ENCODE data around the gene PKIG. TPM values are rescaled to one million over a fixed set of nuclear protein-coding genes. Genes with fewer than 3 reads are reported as not detected.

The PKIG gene
- total RNA-seq, 2 experiments from 2014 or later: 2.1 to 2.2 TPM

GRCh38 chr20:44609516-44610312, 27.3 kb downstream of the PKIG start:
- Mint-ChIP-seq H3K36me3 (ENCODE audit: low read depth) (peaks cover 9% of the 10 kb centered on the region), H3K9me3 (ENCODE audit: insufficient read depth) (no peaks in the 10 kb centered on the region), H3K4me1 (ENCODE audit: low read depth) (peaks cover 21% of the 10 kb centered on the region), H3K27ac (peak overlapping the region; percentile 92), H3K27me3 (ENCODE audit: low read depth) (no peaks in the 10 kb centered on the region), H3K4me3 (peak overlapping the region; percentile 22)
- ChIA-PET POLR2A (interaction anchor here (0.7 to 1.0 kb wide), 3 partner anchors 26 to 88 kb away, joined by 3 read pairs; partner anchors contain the start of gene SERINC3), CTCF (interaction anchor here (0.7 to 3.5 kb wide), 51 partner anchors 8 to 493 kb away, joined by 3 to 46 read pairs (median 4); partner anchors contain the start of genes PKIG, SERINC3 and TTPAL)
- ATAC-seq (peak; percentile 93), DNase-seq (peak; percentile 87)

- CTCF ChIA-PET: interaction anchor here (0.7 to 3.5 kb wide), 53 partner anchors 8 to 494 kb away, joined by 3 to 46 read pairs (median 4); partner anchors contain the start of genes PKIG, SERINC3 and TTPAL
- Mint-ChIP-seq H3K4me3 (peak overlapping the region; percentile 25), H3K27me3 (ENCODE audit: low read depth) (no peaks in the 10 kb centered on the region), H3K4me1 (ENCODE audit: low read depth) (peaks cover 29% of the 10 kb centered on the region), H3K9me3 (ENCODE audit: insufficient read depth) (no peaks in the 10 kb centered on the region), H3K36me3 (ENCODE audit: low read depth) (peaks cover 16% of the 10 kb centered on the region), H3K27ac (peak overlapping the region; percentile 92)
- peak; percentile 26 for DNase-seq
- POLR2A ChIA-PET: interaction anchor here (0.6 to 1.2 kb wide), 5 partner anchors 10 to 135 kb away, joined by 3 to 4 read pairs (median 3); partner anchors contain the start of genes SERINC3 and TTPAL
- peak; percentile 45 for ATAC-seq
Measured at GRCh38 chr20:44610313-44610962, 28.1 kb downstream of the PKIG start.

- ATAC-seq: no peak
- no peaks in the 10 kb centered on the region for H3K9me3 Mint-ChIP-seq (ENCODE audit: insufficient read depth)
- no peaks in the 10 kb centered on the region for H3K27me3 Mint-ChIP-seq (ENCODE audit: low read depth)
- peaks cover 24% of the 10 kb centered on the region for H3K36me3 Mint-ChIP-seq (ENCODE audit: low read depth)
- H3K4me1 Mint-ChIP-seq (ENCODE audit: low read depth): peaks cover 46% of the 10 kb centered on the region
- peak overlapping the region; percentile 63 for H3K27ac Mint-ChIP-seq
- DNase-seq: no peak
- POLR2A ChIA-PET: no interaction called here
- CTCF ChIA-PET: interaction anchor here (1.2 kb wide), 1 partner anchor 70 kb away, joined by 7 read pairs; no protein-coding TSS in a partner anchor
- H3K4me3 Mint-ChIP-seq: no peak overlapping the region
Measured at GRCh38 chr20:44613575-44613974, 31.2 kb downstream of the PKIG start.

- Mint-ChIP-seq H3K9me3 (ENCODE audit: insufficient read depth) (no peaks in the 10 kb centered on the region), H3K4me1 (ENCODE audit: low read depth) (peaks cover 56% of the 10 kb centered on the region), H3K4me3 (no peak overlapping the region), H3K27ac (peak overlapping the region; percentile 63), H3K27me3 (ENCODE audit: low read depth) (no peaks in the 10 kb centered on the region), H3K36me3 (ENCODE audit: low read depth) (peaks cover 30% of the 10 kb centered on the region)
- POLR2A ChIA-PET: no interaction called here
- ATAC-seq (no peak), DNase-seq (no peak)
- CTCF ChIA-PET: interaction anchor here (0.8 to 1.2 kb wide), 3 partner anchors 69 to 396 kb away, joined by 3 to 7 read pairs (median 3); no protein-coding TSS in a partner anchor
Measured at GRCh38 chr20:44614525-44614924, 32.1 kb downstream of the PKIG start.

- no peak overlapping the region for H3K4me3 Mint-ChIP-seq
- CTCF ChIA-PET: interaction anchor here (1.0 to 1.2 kb wide), 2 partner anchors 68 to 70 kb away, joined by 3 to 7 read pairs; no protein-coding TSS in a partner anchor
- DNase-seq: no peak
- H3K9me3 Mint-ChIP-seq (ENCODE audit: insufficient read depth): no peaks in the 10 kb centered on the region
- H3K27ac Mint-ChIP-seq: peak overlapping the region; percentile 63
- POLR2A ChIA-PET: no interaction called here
- H3K27me3 Mint-ChIP-seq (ENCODE audit: low read depth): no peaks in the 10 kb centered on the region
- H3K4me1 Mint-ChIP-seq (ENCODE audit: low read depth): peaks cover 54% of the 10 kb centered on the region
- H3K36me3 Mint-ChIP-seq (ENCODE audit: low read depth): peaks cover 38% of the 10 kb centered on the region
- ATAC-seq: no peak
Measured at GRCh38 chr20:44615169-44615791, 32.9 kb downstream of the PKIG start.

GRCh38 chr20:44615876-44616603, 33.7 kb downstream of the PKIG start:
- ATAC-seq: no peak
- Mint-ChIP-seq H3K9me3 (ENCODE audit: insufficient read depth) (no peaks in the 10 kb centered on the region), H3K27ac (peak overlapping the region; percentile 63), H3K4me1 (ENCODE audit: low read depth) (peaks cover 47% of the 10 kb centered on the region), H3K27me3 (ENCODE audit: low read depth) (no peaks in the 10 kb centered on the region), H3K36me3 (ENCODE audit: low read depth) (peaks cover 45% of the 10 kb centered on the region), H3K4me3 (no peak overlapping the region)
- DNase-seq: no peak
- CTCF ChIA-PET: interaction anchor here (1.0 kb wide), 1 partner anchor 67 kb away, joined by 3 read pairs; no protein-coding TSS in a partner anchor
- POLR2A ChIA-PET: no interaction called here

GRCh38 chr20:44616604-44616964, 34.2 kb downstream of the PKIG start:
- ATAC-seq (no peak), DNase-seq (no peak)
- Mint-ChIP-seq H3K27ac (peak overlapping the region; percentile 63), H3K4me3 (no peak overlapping the region), H3K27me3 (ENCODE audit: low read depth) (no peaks in the 10 kb centered on the region), H3K36me3 (ENCODE audit: low read depth) (peaks cover 51% of the 10 kb centered on the region), H3K4me1 (ENCODE audit: low read depth) (peaks cover 42% of the 10 kb centered on the region), H3K9me3 (ENCODE audit: insufficient read depth) (no peaks in the 10 kb centered on the region)
- POLR2A ChIA-PET: no interaction called here
- CTCF ChIA-PET: interaction anchor here (0.9 to 1.0 kb wide), 2 partner anchors 66 to 227 kb away, joined by 3 to 4 read pairs; no protein-coding TSS in a partner anchor

- peak overlapping the region; percentile 70 for H3K27ac Mint-ChIP-seq
- ATAC-seq: peak; percentile 41
- H3K4me1 Mint-ChIP-seq (ENCODE audit: low read depth): peaks cover 39% of the 10 kb centered on the region
- no peaks in the 10 kb centered on the region for H3K9me3 Mint-ChIP-seq (ENCODE audit: insufficient read depth)
- POLR2A ChIA-PET: interaction anchor here (1.0 kb wide), 1 partner anchor 32 kb away, joined by 4 read pairs; no protein-coding TSS in a partner anchor
- DNase-seq: no peak
- peaks cover 68% of the 10 kb centered on the region for H3K36me3 Mint-ChIP-seq (ENCODE audit: low read depth)
- CTCF ChIA-PET: interaction anchor here (1.0 to 2.1 kb wide), 6 partner anchors 9 to 230 kb away, joined by 3 to 11 read pairs (median 3); no protein-coding TSS in a partner anchor
- no peak overlapping the region for H3K4me3 Mint-ChIP-seq
- H3K27me3 Mint-ChIP-seq (ENCODE audit: low read depth): no peaks in the 10 kb centered on the region
Measured at GRCh38 chr20:44618318-44618731, 35.9 kb downstream of the PKIG start.

GRCh38 chr20:44619294-44619693, 36.9 kb downstream of the PKIG start:
- CTCF ChIA-PET: interaction anchor here (1.0 to 2.1 kb wide), 5 partner anchors 10 to 231 kb away, joined by 3 to 11 read pairs (median 3); no protein-coding TSS in a partner anchor
- Mint-ChIP-seq H3K36me3 (ENCODE audit: low read depth) (peaks cover 71% of the 10 kb centered on the region), H3K9me3 (ENCODE audit: insufficient read depth) (no peaks in the 10 kb centered on the region), H3K4me1 (ENCODE audit: low read depth) (peaks cover 39% of the 10 kb centered on the region), H3K27me3 (ENCODE audit: low read depth) (no peaks in the 10 kb centered on the region), H3K4me3 (no peak overlapping the region), H3K27ac (peak overlapping the region; percentile 8)
- POLR2A ChIA-PET: interaction anchor here (1.0 kb wide), 1 partner anchor 31 kb away, joined by 4 read pairs; no protein-coding TSS in a partner anchor
- DNase-seq (no peak), ATAC-seq (no peak)

GRCh38 chr20:44620030-44620429, 37.7 kb downstream of the PKIG start:
- CTCF ChIA-PET: no interaction called here
- H3K9me3 Mint-ChIP-seq (ENCODE audit: insufficient read depth): no peaks in the 10 kb centered on the region
- peaks cover 73% of the 10 kb centered on the region for H3K36me3 Mint-ChIP-seq (ENCODE audit: low read depth)
- POLR2A ChIA-PET: interaction anchor here (0.6 kb wide), 1 partner anchor 9 kb away, joined by 4 read pairs; no protein-coding TSS in a partner anchor
- H3K27me3 Mint-ChIP-seq (ENCODE audit: low read depth): no peaks in the 10 kb centered on the region
- H3K4me1 Mint-ChIP-seq (ENCODE audit: low read depth): peaks cover 35% of the 10 kb centered on the region
- DNase-seq (no peak), ATAC-seq (no peak)
- no peak overlapping the region for H3K4me3 Mint-ChIP-seq
- H3K27ac Mint-ChIP-seq: peak overlapping the region; percentile 37

- ChIA-PET POLR2A (no interaction called here), CTCF (no interaction called here)
- peaks cover 22% of the 10 kb centered on the region for H3K4me1 Mint-ChIP-seq (ENCODE audit: low read depth)
- H3K36me3 Mint-ChIP-seq (ENCODE audit: low read depth): peaks cover 67% of the 10 kb centered on the region
- DNase-seq (no peak), ATAC-seq (no peak)
- no peaks in the 10 kb centered on the region for H3K27me3 Mint-ChIP-seq (ENCODE audit: low read depth)
- H3K9me3 Mint-ChIP-seq (ENCODE audit: insufficient read depth): no peaks in the 10 kb centered on the region
- H3K4me3 Mint-ChIP-seq: no peak overlapping the region
- H3K27ac Mint-ChIP-seq: peak overlapping the region; percentile 32
Measured at GRCh38 chr20:44621325-44621724, 38.9 kb downstream of the PKIG start.
